ENCODE data around the gene SPDYC. TPM values are rescaled to one million over a fixed set of nuclear protein-coding genes. Genes with fewer than 3 reads are reported as not detected.

The SPDYC gene
- total and polyA plus RNA-seq, 2 donors from 2014 or later: 0.43 TPM; not detected in 1

DNA sequence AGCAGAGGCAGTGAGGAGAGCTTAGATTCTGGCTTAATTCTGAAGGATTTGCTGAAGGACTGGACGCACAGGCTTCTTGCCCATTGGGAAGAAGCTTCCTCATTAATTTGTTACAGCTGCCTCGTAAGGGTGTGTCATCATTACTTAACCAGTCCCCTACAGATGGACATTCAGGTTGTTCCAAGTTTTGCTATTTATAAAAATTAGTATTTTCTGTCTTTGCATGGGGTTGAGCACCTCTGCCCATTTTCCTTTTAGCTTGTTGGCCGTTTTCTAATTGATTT, 49.8 kb downstream of the SPDYC start:
- intact Hi-C loops (cut with DNase I): no loop called here
- Histone ChIP-seq H3K4me1 (ENCODE audit: control insufficient read depth in 2 of 3, insufficient read depth in 2 of 3, low read depth in 1 of 3, low read length in 3 of 3) (no peaks in the 10 kb centered on the region), H3K27me3 (ENCODE audit: control insufficient read depth, insufficient read depth, low read length) (no peaks in the 10 kb centered on the region), H3K36me3 (ENCODE audit: control insufficient read depth in 2 of 3, insufficient read depth in 3 of 3, low read length in 3 of 3) (no peaks in the 10 kb centered on the region), H3K9me3 (ENCODE audit: control insufficient read depth in 2 of 3, insufficient read depth in 1 of 3, low read length in 3 of 3) (no peaks in the 10 kb centered on the region), H3K27ac (ENCODE audit: low read depth in 2 of 2, low read length in 2 of 2) (no peak overlapping the region), H3K4me3 (ENCODE audit: low read length in 3 of 3) (no peak overlapping the region), H3K9ac (ENCODE audit: low read length in 3 of 3) (no peak overlapping the region)
- TF ChIP-seq, protein P1, sequence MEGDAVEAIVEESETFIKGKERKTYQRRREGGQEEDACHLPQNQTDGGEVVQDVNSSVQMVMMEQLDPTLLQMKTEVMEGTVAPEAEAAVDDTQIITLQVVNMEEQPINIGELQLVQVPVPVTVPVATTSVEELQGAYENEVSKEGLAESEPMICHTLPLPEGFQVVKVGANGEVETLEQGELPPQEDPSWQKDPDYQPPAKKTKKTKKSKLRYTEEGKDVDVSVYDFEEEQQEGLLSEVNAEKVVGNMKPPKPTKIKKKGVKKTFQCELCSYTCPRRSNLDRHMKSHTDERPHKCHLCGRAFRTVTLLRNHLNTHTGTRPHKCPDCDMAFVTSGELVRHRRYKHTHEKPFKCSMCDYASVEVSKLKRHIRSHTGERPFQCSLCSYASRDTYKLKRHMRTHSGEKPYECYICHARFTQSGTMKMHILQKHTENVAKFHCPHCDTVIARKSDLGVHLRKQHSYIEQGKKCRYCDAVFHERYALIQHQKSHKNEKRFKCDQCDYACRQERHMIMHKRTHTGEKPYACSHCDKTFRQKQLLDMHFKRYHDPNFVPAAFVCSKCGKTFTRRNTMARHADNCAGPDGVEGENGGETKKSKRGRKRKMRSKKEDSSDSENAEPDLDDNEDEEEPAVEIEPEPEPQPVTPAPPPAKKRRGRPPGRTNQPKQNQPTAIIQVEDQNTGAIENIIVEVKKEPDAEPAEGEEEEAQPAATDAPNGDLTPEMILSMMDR (IDR thresholded peaks at IDR 0.05; ENCODE audit: borderline replicate concordance, extremely low read depth, insufficient read depth): no peak
- DNase-seq (no peak), FAIRE-seq (no peak)

DNA sequence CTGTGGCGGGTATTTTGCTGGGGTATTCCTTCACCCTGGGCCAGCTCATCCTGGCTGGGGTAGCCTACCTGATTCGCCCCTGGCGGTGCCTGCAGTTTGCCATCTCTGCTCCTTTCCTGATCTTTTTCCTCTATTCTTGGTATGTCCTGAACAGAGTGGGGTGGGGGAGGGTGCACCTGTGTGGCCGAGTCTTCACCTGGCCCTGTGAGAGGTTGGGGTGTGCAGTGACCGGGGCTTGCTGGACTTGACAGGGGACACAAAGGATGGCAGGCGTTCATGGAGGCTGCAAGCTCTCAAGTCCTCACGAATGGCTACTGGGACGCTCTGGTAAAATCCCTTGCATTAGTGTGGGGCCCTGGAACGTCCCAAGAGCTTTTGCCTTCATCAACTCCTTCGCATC, 51.0 kb downstream of the SPDYC start:
- Histone ChIP-seq H3K9ac (ENCODE audit: low read length in 3 of 3) (no peak overlapping the region), H3K9me3 (ENCODE audit: control insufficient read depth in 2 of 3, insufficient read depth in 1 of 3, low read length in 3 of 3) (no peaks in the 10 kb centered on the region), H3K27me3 (ENCODE audit: control insufficient read depth, insufficient read depth, low read length) (no peaks in the 10 kb centered on the region), H3K4me3 (ENCODE audit: low read length in 3 of 3) (no peak overlapping the region), H3K4me1 (ENCODE audit: control insufficient read depth in 2 of 3, insufficient read depth in 2 of 3, low read depth in 1 of 3, low read length in 3 of 3) (peaks cover 0 to 8% (median 0%) of the 10 kb centered on the region in 3 donors), H3K36me3 (ENCODE audit: control insufficient read depth in 2 of 3, insufficient read depth in 3 of 3, low read length in 3 of 3) (no peaks in the 10 kb centered on the region), H3K27ac (ENCODE audit: low read depth in 2 of 2, low read length in 2 of 2) (no peak overlapping the region)
- FAIRE-seq: no peak
- no peak for DNase-seq
- intact Hi-C loops (cut with DNase I): no loop called here
- TF ChIP-seq, protein P1 (IDR thresholded peaks at IDR 0.05; ENCODE audit: borderline replicate concordance, extremely low read depth, insufficient read depth): no peak

Small RNAs within 50 kb of the gene (microRNA-seq; reads per million reads assigned to microRNA genes)
- gene MIR6751: not detected

Other genes with a start within 250 kb of the SPDYC start
- gene PPP2R5B, start 245.5 kb upstream of the SPDYC start, total RNA-seq: 21.2 TPM
- gene PPP2R5B, start 245.5 kb upstream of the SPDYC start, polyA plus RNA-seq (ENCODE audit: insufficient read depth, low read depth, low replicate concordance): 16.8 TPM
- gene GPHA2, start 234.3 kb upstream of the SPDYC start, total RNA-seq: not detected
- gene GPHA2, start 234.3 kb upstream of the SPDYC start, polyA plus RNA-seq (ENCODE audit: insufficient read depth, low read depth, low replicate concordance): 0.99 TPM
- not detected for gene MAJIN, start 198.1 kb upstream of the SPDYC start, total RNA-seq
- 0.80 TPM for gene MAJIN, start 198.1 kb upstream of the SPDYC start, polyA plus RNA-seq (ENCODE audit: insufficient read depth, low read depth, low replicate concordance)
- 5.9 TPM for gene BATF2, start 173.3 kb upstream of the SPDYC start, total RNA-seq
- gene BATF2, start 173.3 kb upstream of the SPDYC start, polyA plus RNA-seq (ENCODE audit: insufficient read depth, low read depth, low replicate concordance): 8.8 TPM
- gene ARL2, start 156.1 kb upstream of the SPDYC start, total RNA-seq: 91.6 TPM
- gene ARL2, start 156.1 kb upstream of the SPDYC start, polyA plus RNA-seq (ENCODE audit: insufficient read depth, low read depth, low replicate concordance): 284 TPM
- gene SNX15, start 142.8 kb upstream of the SPDYC start, total RNA-seq: 29.6 TPM
- 27.7 TPM for gene SNX15, start 142.8 kb upstream of the SPDYC start, polyA plus RNA-seq (ENCODE audit: insufficient read depth, low read depth, low replicate concordance)
- 6.8 TPM for gene SAC3D1, start 129.0 kb upstream of the SPDYC start, total RNA-seq
- 13.4 TPM for gene SAC3D1, start 129.0 kb upstream of the SPDYC start, polyA plus RNA-seq (ENCODE audit: insufficient read depth, low read depth, low replicate concordance)
- gene NAALADL1, start 111.7 kb upstream of the SPDYC start, total RNA-seq: 9.4 TPM
- gene NAALADL1, start 111.7 kb upstream of the SPDYC start, polyA plus RNA-seq (ENCODE audit: insufficient read depth, low read depth, low replicate concordance): 17.1 TPM
- gene CDCA5, start 86.2 kb upstream of the SPDYC start, total RNA-seq: 1.4 TPM
- gene CDCA5, start 86.2 kb upstream of the SPDYC start, polyA plus RNA-seq (ENCODE audit: insufficient read depth, low read depth, low replicate concordance): 0.43 TPM
- 31.4 TPM for gene ZFPL1, start 86.0 kb upstream of the SPDYC start, total RNA-seq
- gene ZFPL1, start 86.0 kb upstream of the SPDYC start, polyA plus RNA-seq (ENCODE audit: insufficient read depth, low read depth, low replicate concordance): 43.1 TPM
- 110 TPM for gene VPS51, start 74.0 kb upstream of the SPDYC start, total RNA-seq
- 98.3 TPM for gene VPS51, start 74.0 kb upstream of the SPDYC start, polyA plus RNA-seq (ENCODE audit: insufficient read depth, low read depth, low replicate concordance)
- gene TM7SF2, start 58.4 kb upstream of the SPDYC start, total RNA-seq: 20.9 TPM
- 88.2 TPM for gene TM7SF2, start 58.4 kb upstream of the SPDYC start, polyA plus RNA-seq (ENCODE audit: insufficient read depth, low read depth, low replicate concordance)
- gene ZNHIT2, start 52.5 kb upstream of the SPDYC start, total RNA-seq: 14.0 TPM
- gene ZNHIT2, start 52.5 kb upstream of the SPDYC start, polyA plus RNA-seq (ENCODE audit: insufficient read depth, low read depth, low replicate concordance): 21.1 TPM
- 794 TPM for gene FAU, start 48.1 kb upstream of the SPDYC start, total RNA-seq
- 927 TPM for gene FAU, start 48.1 kb upstream of the SPDYC start, polyA plus RNA-seq (ENCODE audit: insufficient read depth, low read depth, low replicate concordance)
- gene MRPL49, start 47.9 kb upstream of the SPDYC start, total RNA-seq: 53.3 TPM
- gene MRPL49, start 47.9 kb upstream of the SPDYC start, polyA plus RNA-seq (ENCODE audit: insufficient read depth, low read depth, low replicate concordance): 76.7 TPM
- gene SYVN1, start 35.7 kb upstream of the SPDYC start, total RNA-seq: 69.8 TPM
- 21.2 TPM for gene SYVN1, start 35.7 kb upstream of the SPDYC start, polyA plus RNA-seq (ENCODE audit: insufficient read depth, low read depth, low replicate concordance)
- gene CAPN1, start 11.7 kb downstream of the SPDYC start, total RNA-seq: 328 TPM
- 92.5 TPM for gene CAPN1, start 11.7 kb downstream of the SPDYC start, polyA plus RNA-seq (ENCODE audit: insufficient read depth, low read depth, low replicate concordance)
- gene POLA2, start 91.7 kb downstream of the SPDYC start, total RNA-seq: 6.5 TPM
- 13.6 TPM for gene POLA2, start 91.7 kb downstream of the SPDYC start, polyA plus RNA-seq (ENCODE audit: insufficient read depth, low read depth, low replicate concordance)
- gene CDC42EP2, start 144.6 kb downstream of the SPDYC start, total RNA-seq: 13.7 TPM
- gene CDC42EP2, start 144.6 kb downstream of the SPDYC start, polyA plus RNA-seq (ENCODE audit: insufficient read depth, low read depth, low replicate concordance): 19.4 TPM
- 58.5 TPM for gene DPF2, start 163.6 kb downstream of the SPDYC start, total RNA-seq
- 25.9 TPM for gene DPF2, start 163.6 kb downstream of the SPDYC start, polyA plus RNA-seq (ENCODE audit: insufficient read depth, low read depth, low replicate concordance)
- gene TIGD3, start 184.5 kb downstream of the SPDYC start, total RNA-seq: 0.19 TPM
- gene TIGD3, start 184.5 kb downstream of the SPDYC start, polyA plus RNA-seq (ENCODE audit: insufficient read depth, low read depth, low replicate concordance): 0.95 TPM
- 14.7 TPM for gene SLC25A45, start 212.4 kb downstream of the SPDYC start, total RNA-seq
- gene SLC25A45, start 212.4 kb downstream of the SPDYC start, polyA plus RNA-seq (ENCODE audit: insufficient read depth, low read depth, low replicate concordance): 4.1 TPM
- 41.3 TPM for gene FRMD8, start 216.4 kb downstream of the SPDYC start, total RNA-seq
- gene FRMD8, start 216.4 kb downstream of the SPDYC start, polyA plus RNA-seq (ENCODE audit: insufficient read depth, low read depth, low replicate concordance): 9.4 TPM

All from kidney (tissue), 14 donors.